C4-2B (cell line): ENCODE results near the gene OSTC.

Experiments
- CTCF ChIP-seq: fragments of 450-650 bp; conservative IDR thresholded peaks from 2 replicates; pipeline ENCODE4 v1.5.1; 2017; ENCODE audit warnings: mild to moderate bottlenecking
- ZFX ChIP-seq: fragments of 450-650 bp; IDR thresholded peaks from 2 replicates; pipeline ENCODE4 v1.6.1; 2017

- TF ChIP-seq CTCF (no peak), ZFX (no peak)
Observed at GRCh38 chr4:108622022-108622421, 28.4 kb upstream of the OSTC start.
